Posterior vena cava (tissue), 2 donors: Measurements from ENCODE around the gene LMBRD2. TPM values are rescaled to one million over a fixed set of nuclear protein-coding genes. Genes with fewer than 3 reads are reported as not detected.

ENCODE experiments used
- DNase-seq: peaks from one replicate; pipeline ENCODE4 v3.0.0-alpha.2; 2020; ENCODE audit warnings: low spot score
- intact Hi-C, 2 donors: fragments of 100-400 bp; cut with DNase I; formaldehyde crosslinking; loops; one replicate each; pipeline versions ENCODE4 v1.14.1 to v1.14.2; 2022 to 2023
- microRNA-seq, 2 donors: library from miRNA; unstranded; fragments of <30 nt; microRNA quantifications; one replicate each; pipeline ENCODE4 v1.2.0, GENCODE V29; 2020 to 2021; ENCODE audit warnings: borderline microRNAs expressed in 2 of 2
- total RNA-seq, 2 donors: library from RNA; stranded (reverse); fragmentation: NEBNext Ultra II Directional; extraction: Animal tissue kit (Norgen Biotek cat#: 25700); gene quantifications; one replicate each; pipeline ENCODE4 v1.2.1, GENCODE V29; 2021
- donor health status: DM: yes; HTN: yes; CAD: no.
- donor health status: DM: yes; HTN: yes; CAD: no.

Gene LMBRD2
- total RNA-seq, 2 donors from 2014 or later = 12.3 to 14.9 TPM

GRCh38 chr5:36058776-36059175 lies 92.9 kb downstream of the LMBRD2 start:
- no peak for DNase-seq
- intact Hi-C loops = no loop called here

- DNase-seq = no peak
- intact Hi-C loops = no loop called here
Measured at GRCh38 chr5:36057386-36057785, 94.3 kb downstream of the LMBRD2 start.

GRCh38 chr5:36056422-36056821 lies 95.3 kb downstream of the LMBRD2 start:
- intact Hi-C loops = no loop called here
- DNase-seq = no peak

GRCh38 chr5:36055984-36056383 lies 95.7 kb downstream of the LMBRD2 start:
- intact Hi-C loops = no loop called here
- DNase-seq = no peak

GRCh38 chr5:36054647-36055046 lies 97.0 kb downstream of the LMBRD2 start:
- no peak for DNase-seq
- intact Hi-C loops = no loop called here

- no peak for DNase-seq
Measured at GRCh38 chr5:36052538-36052937, 99.1 kb downstream of the LMBRD2 start.

GRCh38 chr5:36049949-36050348 lies 101.7 kb downstream of the LMBRD2 start:
- no peak for DNase-seq
- intact Hi-C loops = no loop called here

More at GRCh38 chr5:36052538-36052937, 99.1 kb downstream of the LMBRD2 start:
- intact Hi-C loops = no loop called here

Small RNA genes lying within 50 kb of the gene (microRNA-seq; reads per million reads assigned to microRNA genes)
- gene MIR580 = 0.52 to 1.3 reads per million in 2 donors

Other genes with a start within 250 kb of the LMBRD2 start
- not detected for gene CAPSL, start 213.3 kb downstream of the LMBRD2 start, total RNA-seq
- gene UGT3A1, start 160.5 kb downstream of the LMBRD2 start, total RNA-seq = not detected
- gene UGT3A2, start 85.0 kb downstream of the LMBRD2 start, total RNA-seq = not detected
- 10 to 100 TPM in 1 of 2 donors, 1 to 10 TPM in 1; 8.9 to 14.7 TPM for gene SKP2, start 224 bp upstream of the LMBRD2 start, total RNA-seq
- 10 to 100 TPM; 30.9 to 31.8 TPM for gene NADK2, start 90.0 kb upstream of the LMBRD2 start, total RNA-seq
- 1 to 10 TPM in 1 of 2 donors, under 1 TPM in 1; 0.76 to 2.2 TPM for gene RANBP3L, start 150.0 kb upstream of the LMBRD2 start, total RNA-seq